Hematopoietic multipotent progenitor cell treated with erythropoietin and hydrocortisone succinate and interleukin-3 and kit ligand, for 4 days (in vitro differentiated cells): Measurements from ENCODE around the gene PCBD2.
"Not testable (repeated sequence)": the region's sequence is repeated elsewhere in the genome, so short reads cannot be mapped to it uniquely, and the experiment has no call there.

Experiments used
- DNase-seq: peaks from one replicate; pipeline ENCODE4 v3.0.0-alpha.2; 2015

PCBD2 gene

GRCh38 chr5:134910752-134911151 lies 5.8 kb downstream of the PCBD2 start:
- DNase-seq: not testable (repeated sequence)

GRCh38 chr5:134911285-134912206 lies 6.6 kb downstream of the PCBD2 start:
- no peak for DNase-seq

- no peak for DNase-seq
Measured at GRCh38 chr5:134913254-134913653, 8.3 kb downstream of the PCBD2 start.

- DNase-seq: no peak
Measured at GRCh38 chr5:134913795-134914194, 8.9 kb downstream of the PCBD2 start.

- peak; percentile 11 for DNase-seq
Measured at GRCh38 chr5:134917070-134917815, 12.3 kb downstream of the PCBD2 start.

GRCh38 chr5:134918861-134919260 lies 13.9 kb downstream of the PCBD2 start:
- no peak for DNase-seq

GRCh38 chr5:134920848-134921575 lies 16.1 kb downstream of the PCBD2 start:
- DNase-seq: no peak

GRCh38 chr5:134932508-134932907 lies 27.6 kb downstream of the PCBD2 start:
- no peak for DNase-seq

GRCh38 chr5:134934202-134934601 lies 29.3 kb downstream of the PCBD2 start:
- DNase-seq: no peak

GRCh38 chr5:134935711-134936602 lies 31.0 kb downstream of the PCBD2 start:
- no peak for DNase-seq

- no peak for DNase-seq
Measured at GRCh38 chr5:134937526-134937925, 32.6 kb downstream of the PCBD2 start.

GRCh38 chr5:134938030-134938429 lies 33.1 kb downstream of the PCBD2 start:
- DNase-seq: no peak

- DNase-seq: no peak
Measured at GRCh38 chr5:134939500-134939899, 34.6 kb downstream of the PCBD2 start.

- DNase-seq: no peak
Measured at GRCh38 chr5:134943547-134943946, 38.6 kb downstream of the PCBD2 start.

- DNase-seq: peak; percentile 28
Measured at GRCh38 chr5:134944630-134945029, 39.7 kb downstream of the PCBD2 start.

- no peak for DNase-seq
Measured at GRCh38 chr5:134945041-134945440, 40.1 kb downstream of the PCBD2 start.

- DNase-seq: no peak
Measured at GRCh38 chr5:134948911-134949310, 44.0 kb downstream of the PCBD2 start.

GRCh38 chr5:134949316-134949715 lies 44.4 kb downstream of the PCBD2 start:
- DNase-seq: no peak

- DNase-seq: no peak
Measured at GRCh38 chr5:134957920-134958608, 53.1 kb downstream of the PCBD2 start.

- DNase-seq: no peak
Measured at GRCh38 chr5:134958755-134959154, 53.8 kb downstream of the PCBD2 start.

GRCh38 chr5:134963098-134963497 lies 58.2 kb downstream of the PCBD2 start:
- DNase-seq: no peak
